Cardiac fibroblast (primary cell): ENCODE measurements around the gene HDAC9.

Experiments
- DNase-seq, 2 donors: peaks; one replicate each; pipeline versions ENCODE4 v3.0.0 to v3.0.0-alpha.2; 2010; ENCODE audit warnings: low read depth in 2 of 2
- H3K4me3 ChIP-seq, 2 donors: replicated peaks in 1 of 2; 1 replicate in 1 of 2; 2 replicates in 1 of 2; pipeline ENCODE4 v1.5.1; 2011; ENCODE audit warnings: low read depth in 2 of 2, low read length in 2 of 2, mild to moderate bottlenecking in 2 of 2, moderate library complexity in 1 of 2
- TF ChIP-seq, protein P1 (sequence below): IDR thresholded peaks from one replicate; pipeline ENCODE4 v1.5.1; 2011; ENCODE audit warnings: low read depth, mild to moderate bottlenecking, low read length, inconsistent platforms

Gene HDAC9

DNA sequence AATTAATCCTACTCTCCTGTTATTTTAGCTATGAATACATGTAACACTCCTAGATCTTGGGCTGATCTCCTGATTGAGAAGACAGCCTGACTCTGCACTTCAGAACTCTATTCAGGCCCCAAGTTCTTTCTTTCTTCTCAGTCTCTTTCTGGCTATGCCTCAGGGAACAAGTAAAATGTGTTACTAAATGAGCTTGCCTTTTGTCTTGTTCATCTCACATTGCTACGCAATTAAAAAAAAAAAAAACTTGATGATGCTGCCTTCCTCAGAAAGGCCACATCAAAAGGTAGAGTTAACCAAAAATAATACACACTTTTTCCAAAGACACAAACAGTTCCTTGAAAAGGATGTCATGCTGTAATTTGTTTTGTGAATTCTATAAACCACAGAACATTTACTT lies 363.8 kb downstream of the HDAC9 start:
- TF ChIP-seq, protein P1, sequence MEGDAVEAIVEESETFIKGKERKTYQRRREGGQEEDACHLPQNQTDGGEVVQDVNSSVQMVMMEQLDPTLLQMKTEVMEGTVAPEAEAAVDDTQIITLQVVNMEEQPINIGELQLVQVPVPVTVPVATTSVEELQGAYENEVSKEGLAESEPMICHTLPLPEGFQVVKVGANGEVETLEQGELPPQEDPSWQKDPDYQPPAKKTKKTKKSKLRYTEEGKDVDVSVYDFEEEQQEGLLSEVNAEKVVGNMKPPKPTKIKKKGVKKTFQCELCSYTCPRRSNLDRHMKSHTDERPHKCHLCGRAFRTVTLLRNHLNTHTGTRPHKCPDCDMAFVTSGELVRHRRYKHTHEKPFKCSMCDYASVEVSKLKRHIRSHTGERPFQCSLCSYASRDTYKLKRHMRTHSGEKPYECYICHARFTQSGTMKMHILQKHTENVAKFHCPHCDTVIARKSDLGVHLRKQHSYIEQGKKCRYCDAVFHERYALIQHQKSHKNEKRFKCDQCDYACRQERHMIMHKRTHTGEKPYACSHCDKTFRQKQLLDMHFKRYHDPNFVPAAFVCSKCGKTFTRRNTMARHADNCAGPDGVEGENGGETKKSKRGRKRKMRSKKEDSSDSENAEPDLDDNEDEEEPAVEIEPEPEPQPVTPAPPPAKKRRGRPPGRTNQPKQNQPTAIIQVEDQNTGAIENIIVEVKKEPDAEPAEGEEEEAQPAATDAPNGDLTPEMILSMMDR: no peak
- DNase-seq: no peak
- no peak overlapping the region for H3K4me3 ChIP-seq

DNA sequence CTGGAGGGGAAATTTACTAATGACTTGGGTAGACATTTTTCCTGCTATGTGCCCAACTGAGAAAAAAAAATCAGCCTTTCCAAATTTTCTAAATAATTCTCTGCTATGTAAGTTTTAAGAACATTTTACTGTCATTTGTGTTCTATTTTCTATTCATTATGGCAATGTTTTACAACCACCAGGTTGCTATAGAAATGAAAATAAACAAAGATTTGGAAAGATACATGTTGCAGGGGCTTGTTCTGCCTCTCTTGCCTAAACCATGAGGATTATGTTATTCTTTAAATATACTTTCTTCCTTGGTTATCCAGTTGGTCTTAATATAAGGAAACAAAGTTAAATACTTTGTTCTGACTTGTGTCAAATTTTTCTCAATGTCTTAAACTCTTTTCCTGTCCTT lies 364.7 kb downstream of the HDAC9 start:
- H3K4me3 ChIP-seq: no peak overlapping the region
- DNase-seq: no peak
- TF ChIP-seq, protein P1: no peak

DNA sequence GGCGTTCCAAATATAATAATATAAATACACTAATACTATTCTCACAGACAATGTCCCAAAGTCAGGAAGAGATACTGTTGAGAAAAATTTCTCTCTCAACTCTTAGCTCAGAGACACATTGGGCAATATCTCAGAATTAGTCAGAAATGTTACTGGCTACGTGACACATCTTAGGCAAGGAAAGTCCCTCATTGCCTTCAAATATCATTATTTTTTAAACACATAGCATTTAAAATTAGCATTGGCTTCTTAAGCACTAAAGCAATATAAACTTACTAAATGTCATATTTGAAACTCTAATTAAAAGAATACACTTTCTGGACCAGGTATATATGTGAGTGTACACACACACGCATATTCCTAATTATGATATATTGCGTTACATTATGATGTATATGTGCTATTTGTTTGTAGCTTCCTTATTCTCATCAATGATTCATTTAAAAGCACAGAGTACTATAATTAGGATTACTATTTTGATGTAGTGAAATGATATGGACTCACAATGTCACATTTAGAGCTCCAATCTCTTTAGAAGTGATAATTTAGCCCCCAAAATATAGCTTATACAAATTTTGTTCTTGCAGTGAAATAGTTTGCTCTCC lies 366.1 kb downstream of the HDAC9 start:
- DNase-seq: peak; percentile 78 to 93

DNA sequence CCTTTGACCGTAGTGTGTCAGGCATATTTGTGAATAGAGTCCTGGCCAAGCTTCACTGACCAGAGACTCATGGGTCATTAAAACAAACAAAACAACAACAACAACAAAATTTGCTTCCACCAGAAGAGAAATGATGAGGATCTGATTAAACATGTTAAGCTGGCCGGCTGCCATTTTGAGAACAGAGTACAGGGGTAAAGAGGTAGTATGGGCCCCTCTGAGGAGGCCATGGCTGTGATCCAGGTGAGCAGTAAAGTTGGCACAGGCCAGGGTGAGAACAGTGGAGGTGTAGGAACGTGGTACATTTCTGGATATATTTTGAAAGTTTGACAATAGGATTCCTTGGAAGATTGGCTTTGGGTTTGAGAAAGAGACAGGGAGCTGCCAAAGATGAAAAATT lies 369.4 kb downstream of the HDAC9 start:
- no peak for DNase-seq
- TF ChIP-seq, protein P1: no peak
- H3K4me3 ChIP-seq: no peak overlapping the region

More for the DNA sequence above, 366.1 kb downstream of the HDAC9 start:
- no peak overlapping the region for H3K4me3 ChIP-seq
- TF ChIP-seq, protein P1: no peak

DNA sequence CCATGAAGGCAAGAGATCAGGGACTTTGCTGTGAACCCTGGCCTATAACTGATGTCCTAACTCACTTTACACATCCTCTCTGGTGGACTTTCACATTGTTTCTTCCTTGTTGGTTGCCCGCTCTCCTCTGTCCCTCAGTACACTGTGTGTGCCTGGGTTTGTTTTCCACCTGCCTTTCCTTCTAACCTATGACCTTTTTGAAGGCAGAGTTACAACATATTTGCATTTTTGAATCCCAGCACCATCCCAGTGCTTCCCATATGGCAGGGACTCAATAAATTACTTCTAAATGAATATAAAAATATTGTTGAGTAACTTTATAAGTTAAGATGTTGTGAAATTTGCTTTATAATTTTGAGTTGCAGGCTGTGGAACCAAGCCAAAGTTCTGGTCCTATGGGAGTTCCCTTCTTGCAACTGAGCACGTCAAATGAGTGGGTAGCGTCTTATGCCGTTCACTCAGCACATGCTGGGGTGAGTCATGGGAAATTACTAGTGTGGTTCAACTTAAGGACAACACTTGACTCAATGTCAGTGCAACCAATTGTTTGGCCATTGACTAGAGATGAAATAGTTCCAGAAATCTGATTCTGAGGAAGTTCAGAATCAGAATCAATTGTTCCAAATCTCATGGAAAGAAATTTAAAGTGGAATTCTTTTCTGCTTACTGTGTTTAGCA lies 370.9 kb downstream of the HDAC9 start:
- DNase-seq: peak; percentile 100
- no peak overlapping the region for H3K4me3 ChIP-seq
- TF ChIP-seq, protein P1: no peak

DNA sequence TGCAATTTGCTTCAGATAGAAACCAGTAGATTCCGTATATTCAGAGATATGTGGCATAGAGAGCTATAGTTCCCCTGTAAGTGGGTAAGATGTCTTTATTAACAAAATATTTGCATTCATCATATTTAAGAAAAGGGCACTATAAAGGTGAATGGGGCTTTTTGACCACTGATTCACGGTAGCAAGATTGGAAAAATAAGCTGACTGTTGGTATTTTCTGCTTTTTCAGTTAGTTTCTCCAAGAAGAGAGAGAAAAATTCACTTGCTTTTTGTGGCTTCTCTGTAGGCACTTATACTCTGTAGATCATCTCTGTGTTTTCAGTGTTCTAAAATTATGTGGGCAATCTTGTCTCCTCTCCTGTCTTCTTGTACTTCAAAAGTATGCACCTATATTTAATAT lies 376.8 kb downstream of the HDAC9 start:
- DNase-seq: no peak
- TF ChIP-seq, protein P1: no peak
- H3K4me3 ChIP-seq: no peak overlapping the region
